Fibroblast of lung (primary cell): ENCODE results near the gene OR52B6. TPM values are rescaled to one million over a fixed set of nuclear protein-coding genes. Genes with fewer than 3 reads are reported as not detected.

ENCODE experiments used
- DNase-seq, 2 donors: peaks; one replicate each; pipeline versions ENCODE4 v3.0.0 to v3.0.0-alpha.2; 2010; ENCODE audit warnings: low read depth in 2 of 2
- H2AFZ ChIP-seq: 2 replicates; pipeline ENCODE4 v1.5.1; 2012; ENCODE audit warnings: low read length, control low read depth, inconsistent platforms
- H3K27ac ChIP-seq: 2 replicates; pipeline ENCODE4 v1.5.1; 2011; ENCODE audit warnings: low read length, control low read depth; ENCODE audit not compliant: insufficient read depth
- H3K27me3 ChIP-seq: 2 replicates; pipeline ENCODE4 v1.5.1; 2011; ENCODE audit warnings: mild to moderate bottlenecking, low read length; ENCODE audit not compliant: control insufficient read depth, insufficient read depth
- H3K36me3 ChIP-seq: 2 replicates; pipeline ENCODE4 v1.5.1; 2011; ENCODE audit warnings: low read length; ENCODE audit not compliant: control insufficient read depth, insufficient read depth
- H3K4me1 ChIP-seq: 2 replicates; pipeline ENCODE4 v1.5.1; 2011; ENCODE audit warnings: low read length; ENCODE audit not compliant: control insufficient read depth, insufficient read depth; ENCODE audit errors: extremely low read depth
- H3K4me2 ChIP-seq: 2 replicates; pipeline ENCODE4 v1.5.1; 2011; ENCODE audit warnings: low read length, control low read depth; ENCODE audit not compliant: insufficient read depth; ENCODE audit errors: extremely low read depth
- H3K4me3 ChIP-seq, 4 experiments: fragments of 200-600 bp in 1 of 4; sonication (generic) in 1 of 4; replicated peaks in 1 of 4; 2 replicates each; pipeline ENCODE4 v1.5.1; 2011 to 2016; ENCODE audit warnings: low read length in 4 of 4, low read depth in 3 of 4, mild to moderate bottlenecking in 3 of 4, control low read depth in 2 of 4, inconsistent platforms in 1 of 4, mixed read lengths in 1 of 4; ENCODE audit not compliant: insufficient read depth in 1 of 4; ENCODE audit errors: control extremely low read depth in 1 of 4
- H3K79me2 ChIP-seq: 2 replicates; pipeline ENCODE4 v1.5.1; 2012; ENCODE audit warnings: mild to moderate bottlenecking, low read length, inconsistent platforms; ENCODE audit not compliant: control insufficient read depth, insufficient read depth
- H3K9ac ChIP-seq: 2 replicates; pipeline ENCODE4 v1.5.1; 2011; ENCODE audit warnings: mild to moderate bottlenecking, low read length, control low read depth; ENCODE audit not compliant: insufficient read depth
- H3K9me3 ChIP-seq: 2 replicates; pipeline ENCODE4 v1.5.1; 2012; ENCODE audit warnings: low read depth, low read length; ENCODE audit not compliant: control insufficient read depth, insufficient read depth
- H4K20me1 ChIP-seq: 2 replicates; pipeline ENCODE4 v1.5.1; 2011; ENCODE audit warnings: low read length; ENCODE audit not compliant: control insufficient read depth, insufficient read depth; ENCODE audit errors: extremely low read depth
- EZH2 ChIP-seq: IDR thresholded peaks from 2 replicates; pipeline ENCODE4 v1.5.1; 2012; ENCODE audit warnings: low read length, control low read depth, mild to moderate bottlenecking; ENCODE audit errors: missing control alignments
- polyA plus RNA-seq, 2 donors: library from polyadenylated mRNA; depleted of rRNA in 1 of 2; stranded (reverse) in 1 of 2; unstranded in 1 of 2; fragments of >200 nt; gene quantifications; 2 replicates each; pipeline ENCODE4 v1.2.1, GENCODE V29; 2011 to 2012; ENCODE audit warnings: missing spikeins in 1 of 2
- total RNA-seq: library from RNA; depleted of rRNA; stranded (reverse); fragments of >200 nt; gene quantifications from 2 replicates; pipeline ENCODE4 v1.2.1, GENCODE V29; 2014
- TF ChIP-seq, protein P1 (sequence below), 2 donors: IDR thresholded peaks in 1 of 2; conservative IDR thresholded peaks in 1 of 2; 1 replicate in 1 of 2; 2 replicates in 1 of 2; pipeline ENCODE4 v1.5.1; 2011 to 2012; ENCODE audit warnings: low read length in 2 of 2, control low read depth in 1 of 2, inconsistent platforms in 1 of 2, low read depth in 1 of 2, mild to moderate bottlenecking in 1 of 2

Gene OR52B6
- total and polyA plus RNA-seq, 2 donors (not counting 1 experiment from before 2014, with no cell fraction given): not detected

DNA sequence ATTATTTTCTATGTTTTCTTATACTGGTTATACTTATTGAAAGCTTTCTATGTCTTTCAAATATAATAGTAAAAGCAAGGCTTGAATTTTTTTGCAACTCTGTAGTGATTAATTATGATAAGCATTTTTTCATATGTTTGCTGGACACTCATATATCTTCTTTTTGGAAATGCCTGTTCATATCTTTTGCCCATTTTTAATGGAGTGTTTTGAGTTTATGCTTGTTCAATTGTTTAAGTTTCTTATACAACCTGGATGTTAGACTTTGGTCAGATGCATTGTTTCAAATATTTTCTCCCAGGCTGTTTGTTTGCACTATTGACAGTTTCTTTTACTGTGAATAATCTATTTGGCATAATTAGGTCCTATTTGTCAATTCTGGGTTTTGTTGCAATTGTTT lies 44.2 kb upstream of the OR52B6 start:
- H3K79me2 ChIP-seq: no peaks in the 10 kb centered on the region
- no peak overlapping the region for H3K27ac ChIP-seq
- no peaks in the 10 kb centered on the region for H3K36me3 ChIP-seq
- no peaks in the 10 kb centered on the region for H3K9me3 ChIP-seq
- no peaks in the 10 kb centered on the region for H3K27me3 ChIP-seq
- TF ChIP-seq EZH2: no peak
- TF ChIP-seq, protein P1, sequence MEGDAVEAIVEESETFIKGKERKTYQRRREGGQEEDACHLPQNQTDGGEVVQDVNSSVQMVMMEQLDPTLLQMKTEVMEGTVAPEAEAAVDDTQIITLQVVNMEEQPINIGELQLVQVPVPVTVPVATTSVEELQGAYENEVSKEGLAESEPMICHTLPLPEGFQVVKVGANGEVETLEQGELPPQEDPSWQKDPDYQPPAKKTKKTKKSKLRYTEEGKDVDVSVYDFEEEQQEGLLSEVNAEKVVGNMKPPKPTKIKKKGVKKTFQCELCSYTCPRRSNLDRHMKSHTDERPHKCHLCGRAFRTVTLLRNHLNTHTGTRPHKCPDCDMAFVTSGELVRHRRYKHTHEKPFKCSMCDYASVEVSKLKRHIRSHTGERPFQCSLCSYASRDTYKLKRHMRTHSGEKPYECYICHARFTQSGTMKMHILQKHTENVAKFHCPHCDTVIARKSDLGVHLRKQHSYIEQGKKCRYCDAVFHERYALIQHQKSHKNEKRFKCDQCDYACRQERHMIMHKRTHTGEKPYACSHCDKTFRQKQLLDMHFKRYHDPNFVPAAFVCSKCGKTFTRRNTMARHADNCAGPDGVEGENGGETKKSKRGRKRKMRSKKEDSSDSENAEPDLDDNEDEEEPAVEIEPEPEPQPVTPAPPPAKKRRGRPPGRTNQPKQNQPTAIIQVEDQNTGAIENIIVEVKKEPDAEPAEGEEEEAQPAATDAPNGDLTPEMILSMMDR (conservative IDR thresholded peaks at IDR 0.05 in 1 of 2, IDR thresholded peaks at IDR 0.05 in 1 of 2; ENCODE audit: low read depth in 1 of 2, low read length in 2 of 2): no peak
- no peak overlapping the region for H3K9ac ChIP-seq
- H4K20me1 ChIP-seq: no peaks in the 10 kb centered on the region
- no peak overlapping the region for H3K4me3 ChIP-seq
- no peaks in the 10 kb centered on the region for H3K4me1 ChIP-seq
- H2AFZ ChIP-seq: no peak overlapping the region
- DNase-seq: no peak
- H3K4me2 ChIP-seq: no peak overlapping the region

DNA sequence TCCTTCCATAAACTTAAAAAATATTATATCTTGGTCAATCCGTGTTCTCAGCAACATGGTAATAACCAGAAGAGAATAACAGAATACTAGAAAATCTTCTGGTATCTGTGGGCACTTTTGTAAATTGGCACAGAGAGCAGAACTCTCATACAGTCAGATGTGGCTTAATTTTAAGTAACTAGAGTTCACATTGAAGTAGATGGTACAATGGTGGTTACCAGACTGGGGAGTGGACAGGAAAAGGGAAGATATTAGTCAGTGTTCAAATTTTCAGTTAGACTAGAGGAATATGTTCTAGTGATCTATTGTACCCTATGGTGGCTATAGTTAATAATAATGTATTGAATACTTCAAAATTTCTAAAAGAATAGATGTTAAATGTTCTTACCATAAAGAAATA lies 39.2 kb upstream of the OR52B6 start:
- DNase-seq: no peak
- H3K9ac ChIP-seq: no peak overlapping the region
- H3K4me1 ChIP-seq: no peaks in the 10 kb centered on the region
- no peak for TF ChIP-seq EZH2
- no peaks in the 10 kb centered on the region for H3K9me3 ChIP-seq
- H3K27ac ChIP-seq: no peak overlapping the region
- no peak overlapping the region for H3K4me2 ChIP-seq
- H3K79me2 ChIP-seq: no peaks in the 10 kb centered on the region
- H3K36me3 ChIP-seq: no peaks in the 10 kb centered on the region
- no peak overlapping the region for H2AFZ ChIP-seq
- no peaks in the 10 kb centered on the region for H3K27me3 ChIP-seq
- no peak overlapping the region for H3K4me3 ChIP-seq
- H4K20me1 ChIP-seq: no peaks in the 10 kb centered on the region

DNA sequence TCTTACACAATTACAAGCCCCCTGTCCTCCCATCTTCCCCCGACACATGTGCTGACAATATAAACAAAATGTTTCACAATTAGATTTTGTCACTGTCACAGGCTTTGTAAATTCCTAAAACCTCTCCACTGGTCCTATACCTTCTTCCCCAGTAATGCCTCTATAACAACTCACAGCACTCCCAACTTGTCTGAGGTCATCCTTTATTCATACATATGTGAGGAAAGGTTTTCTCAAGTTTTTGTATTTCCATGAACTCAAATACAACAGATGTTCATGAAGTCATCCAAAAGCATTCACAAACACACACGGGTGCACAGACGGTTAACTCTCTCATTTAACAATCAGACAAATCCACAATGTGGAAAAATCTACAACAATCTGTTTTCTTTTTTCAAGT lies 34.2 kb upstream of the OR52B6 start:
- no peak overlapping the region for H3K9ac ChIP-seq
- no peaks in the 10 kb centered on the region for H3K9me3 ChIP-seq
- H3K79me2 ChIP-seq: no peaks in the 10 kb centered on the region
- no peaks in the 10 kb centered on the region for H4K20me1 ChIP-seq
- H3K27ac ChIP-seq: no peak overlapping the region
- H3K4me3 ChIP-seq: no peak overlapping the region
- DNase-seq: peak in 1 of 2 donors; percentile 27
- TF ChIP-seq, protein P1 (conservative IDR thresholded peaks at IDR 0.05 in 1 of 2, IDR thresholded peaks at IDR 0.05 in 1 of 2; ENCODE audit: low read depth in 1 of 2, low read length in 2 of 2): no peak
- TF ChIP-seq EZH2: no peak
- no peaks in the 10 kb centered on the region for H3K4me1 ChIP-seq
- no peaks in the 10 kb centered on the region for H3K36me3 ChIP-seq
- no peak overlapping the region for H2AFZ ChIP-seq
- no peak overlapping the region for H3K4me2 ChIP-seq
- H3K27me3 ChIP-seq: no peaks in the 10 kb centered on the region
